PC-9 (cell line): ENCODE measurements around the gene STBD1. TPM values are rescaled to one million over a fixed set of nuclear protein-coding genes. Genes with fewer than 3 reads are reported as not detected.

Source experiments
- BruUV-seq: library from RNA; stranded (reverse); fragments of 400-500 nt; replicated peaks from 2 replicates; lab custom pipeline; 2021; lab: Mats Ljungman, UMichigan
- CTCF ChIA-PET: fragments of 300-600 bp; sonication (Branson Sonifier 250); formaldehyde crosslinking; loops from one replicate; lab custom pipeline; 2022; ENCODE audit warnings: antibody characterized with exemption; lab: Charles Lee
- POLR2A ChIA-PET: fragments of 300-600 bp; sonication (Branson Sonifier 250); formaldehyde crosslinking; loops from one replicate; lab custom pipeline; 2022; ENCODE audit warnings: antibody characterized with exemption; ENCODE audit not compliant: unreplicated experiment; lab: Charles Lee
- DNase-seq, 2 experiments: peaks; one replicate each; pipeline versions ENCODE4 v3.0.0 to v3.0.0-alpha.2; 2015 to 2022; ENCODE audit warnings: mixed read lengths in 1 of 2
- H2AFZ ChIP-seq: fragments of 200-600 bp; sonication (generic); 2 replicates; pipeline ENCODE4 v1.8.1; 2017; ENCODE audit warnings: antibody characterized with exemption
- H3F3A ChIP-seq: fragments of 200-600 bp; sonication (generic); 2 replicates; pipeline ENCODE4 v1.8.1; 2017; ENCODE audit warnings: antibody characterized with exemption, mild to moderate bottlenecking, low read depth; ENCODE audit not compliant: insufficient read depth
- H3K27ac ChIP-seq: fragments of 200-600 bp; sonication (generic); 2 replicates; pipeline ENCODE4 v1.6.1; 2016; ENCODE audit warnings: mixed run types
- H3K27me3 ChIP-seq: fragments of 200-600 bp; sonication (generic); 2 replicates; pipeline ENCODE4 v1.6.1; 2016; ENCODE audit warnings: low read depth, mixed run types; ENCODE audit not compliant: insufficient read depth
- H3K36me3 ChIP-seq: fragments of 200-600 bp; sonication (generic); 2 replicates; pipeline ENCODE4 v1.6.1; 2016; ENCODE audit warnings: low read depth, mixed run types
- H3K4me1 ChIP-seq: fragments of 200-600 bp; sonication (generic); replicated peaks from 2 replicates; pipeline ENCODE4 v1.6.1; 2016; ENCODE audit warnings: mixed run types; ENCODE audit not compliant: insufficient read depth
- H3K4me2 ChIP-seq: fragments of 200-600 bp; sonication (generic); 2 replicates; pipeline ENCODE4 v1.6.1; 2017; ENCODE audit warnings: mixed run types
- H3K4me3 ChIP-seq: fragments of 200-600 bp; sonication (generic); 2 replicates; pipeline ENCODE4 v1.6.1; 2016; ENCODE audit warnings: mixed run types
- H3K79me2 ChIP-seq: fragments of 200-600 bp; sonication (generic); 2 replicates; pipeline ENCODE4 v1.6.1; 2017; ENCODE audit warnings: low read depth, mixed run types
- H3K9me2 ChIP-seq: fragments of 200-600 bp; sonication (generic); 2 replicates; pipeline ENCODE4 v1.8.1; 2017; ENCODE audit warnings: mild to moderate bottlenecking; ENCODE audit not compliant: insufficient read depth
- H3K9me3 ChIP-seq: fragments of 200-600 bp; sonication (generic); 2 replicates; pipeline ENCODE4 v1.8.1; 2016; ENCODE audit warnings: low read depth; ENCODE audit not compliant: insufficient read depth
- H4K20me1 ChIP-seq: fragments of 200-600 bp; sonication (generic); 2 replicates; pipeline ENCODE4 v1.8.1; 2017; ENCODE audit not compliant: insufficient read depth
- CTCF ChIP-seq: fragments of 200-600 bp; sonication (generic); conservative IDR thresholded peaks from 2 replicates; pipeline ENCODE4 v1.6.1; 2017; ENCODE audit warnings: mixed run types, antibody characterized with exemption, mild to moderate bottlenecking, moderate library complexity
- EZH2 ChIP-seq: fragments of 200-600 bp; sonication (generic); IDR thresholded peaks from 2 replicates; pipeline ENCODE4 v1.8.0; 2017; ENCODE audit warnings: antibody characterized with exemption, low read depth
- intact Hi-C: fragments of 100-400 bp; cut with micrococcal nuclease; formaldehyde crosslinking; loops from one replicate; pipeline ENCODE4 v1.10.0; 2022; ENCODE audit not compliant: unreplicated experiment
- total RNA-seq: library from RNA; stranded (reverse); gene quantifications from 2 replicates; pipeline ENCODE4 v1.2.3, GENCODE V29; 2021

STBD1 gene
- total RNA-seq, 1 experiment from 2014 or later = 1.8 TPM

DNA sequence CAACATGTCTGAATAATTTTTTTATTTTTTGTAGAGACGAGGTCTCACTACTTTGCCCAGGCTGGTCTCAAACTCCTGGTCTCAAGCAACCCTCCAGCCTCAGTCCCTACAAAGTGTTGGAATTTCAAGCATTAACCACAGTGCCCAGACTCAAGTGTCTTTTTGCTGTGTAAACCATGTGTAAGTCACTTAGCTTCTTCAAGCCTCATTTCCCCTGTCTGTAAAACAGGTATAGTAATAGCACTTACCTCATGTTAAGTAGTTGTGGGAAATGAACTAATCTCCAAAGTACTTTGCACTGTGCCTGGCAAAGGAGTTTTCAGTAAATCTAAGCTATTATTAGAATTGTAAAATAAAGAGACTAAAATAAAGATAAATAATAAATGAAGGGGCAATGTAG lies 35.7 kb downstream of the STBD1 start:
- BruUV-seq = no TSS peak
- no peaks in the 10 kb centered on the region for H3K9me2 ChIP-seq
- no peaks in the 10 kb centered on the region for H3K36me3 ChIP-seq
- intact Hi-C loops = no loop called here
- no peaks in the 10 kb centered on the region for H3F3A ChIP-seq
- H3K4me3 ChIP-seq = no peak overlapping the region
- no peaks in the 10 kb centered on the region for H4K20me1 ChIP-seq
- no peaks in the 10 kb centered on the region for H3K9me3 ChIP-seq
- TF ChIP-seq EZH2 (no peak), CTCF (no peak)
- no peaks in the 10 kb centered on the region for H3K79me2 ChIP-seq
- H3K4me2 ChIP-seq = no peak overlapping the region
- H3K27ac ChIP-seq = no peak overlapping the region
- no peak overlapping the region for H2AFZ ChIP-seq
- CTCF ChIA-PET = no interaction called here
- H3K27me3 ChIP-seq = no peaks in the 10 kb centered on the region
- no peaks in the 10 kb centered on the region for H3K4me1 ChIP-seq
- no peak for DNase-seq
- POLR2A ChIA-PET = no interaction called here

DNA sequence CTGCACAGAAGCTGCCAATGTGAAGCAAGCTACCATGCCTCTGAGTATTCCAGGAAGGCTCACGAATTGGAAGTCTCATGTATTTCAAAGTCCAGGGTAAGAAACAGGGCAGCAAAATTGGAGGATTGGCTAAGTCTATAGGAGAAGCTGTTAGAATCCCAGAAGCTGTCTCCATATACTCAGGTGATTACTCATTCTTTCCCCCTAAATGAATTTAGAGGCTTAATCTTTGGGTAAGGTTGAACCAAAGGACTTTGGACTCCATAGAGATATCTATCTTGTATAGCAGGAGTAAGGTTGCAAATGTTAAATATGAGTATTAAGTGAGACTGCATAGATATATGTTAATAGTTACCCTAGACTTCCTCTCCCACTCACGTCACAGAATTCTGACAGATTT lies 36.3 kb downstream of the STBD1 start:
- intact Hi-C loops = no loop called here

GRCh38 chr4:76354517-76355473 lies 48.3 kb downstream of the STBD1 start:
- DNase-seq = no peak
- H3K36me3 ChIP-seq = no peaks in the 10 kb centered on the region
- intact Hi-C loops = no loop called here
- no peaks in the 10 kb centered on the region for H3K79me2 ChIP-seq
- H3K9me3 ChIP-seq = no peaks in the 10 kb centered on the region
- no peak overlapping the region for H3K4me3 ChIP-seq
- ChIA-PET POLR2A (no interaction called here), CTCF (no interaction called here)
- H2AFZ ChIP-seq = no peak overlapping the region
- H3K27me3 ChIP-seq = no peaks in the 10 kb centered on the region
- H3K9me2 ChIP-seq = no peaks in the 10 kb centered on the region
- H3K4me1 ChIP-seq = no peaks in the 10 kb centered on the region
- H3K27ac ChIP-seq = no peak overlapping the region
- no peak overlapping the region for H3K4me2 ChIP-seq
- H3F3A ChIP-seq = no peaks in the 10 kb centered on the region
- no peaks in the 10 kb centered on the region for H4K20me1 ChIP-seq
- no peak for TF ChIP-seq CTCF
- no peak for TF ChIP-seq EZH2
- BruUV-seq = no TSS peak

More for the DNA sequence above, 36.3 kb downstream of the STBD1 start:
- H3K79me2 ChIP-seq = no peaks in the 10 kb centered on the region
- H3K9me2 ChIP-seq = no peaks in the 10 kb centered on the region
- H3K4me2 ChIP-seq = no peak overlapping the region
- TF ChIP-seq EZH2 = no peak
- H3K27ac ChIP-seq = no peak overlapping the region
- H4K20me1 ChIP-seq = no peaks in the 10 kb centered on the region
- POLR2A ChIA-PET = no interaction called here
- no TSS peak for BruUV-seq
- no peaks in the 10 kb centered on the region for H3K36me3 ChIP-seq
- no peaks in the 10 kb centered on the region for H3K4me1 ChIP-seq
- no peaks in the 10 kb centered on the region for H3F3A ChIP-seq
- no peak overlapping the region for H3K4me3 ChIP-seq
- CTCF ChIA-PET = no interaction called here
- H3K27me3 ChIP-seq = no peaks in the 10 kb centered on the region
- DNase-seq = no peak
- H3K9me3 ChIP-seq = no peaks in the 10 kb centered on the region
- no peak overlapping the region for H2AFZ ChIP-seq
